T1000 (cell line): ENCODE measurements around the gene OSBPL9.

Experiments
- DNase-seq: peaks from one replicate; lab custom pipeline; 2025; ENCODE audit warnings: mixed read lengths; lab: John Stamatoyannopoulos, UW

OSBPL9 gene, protein sequence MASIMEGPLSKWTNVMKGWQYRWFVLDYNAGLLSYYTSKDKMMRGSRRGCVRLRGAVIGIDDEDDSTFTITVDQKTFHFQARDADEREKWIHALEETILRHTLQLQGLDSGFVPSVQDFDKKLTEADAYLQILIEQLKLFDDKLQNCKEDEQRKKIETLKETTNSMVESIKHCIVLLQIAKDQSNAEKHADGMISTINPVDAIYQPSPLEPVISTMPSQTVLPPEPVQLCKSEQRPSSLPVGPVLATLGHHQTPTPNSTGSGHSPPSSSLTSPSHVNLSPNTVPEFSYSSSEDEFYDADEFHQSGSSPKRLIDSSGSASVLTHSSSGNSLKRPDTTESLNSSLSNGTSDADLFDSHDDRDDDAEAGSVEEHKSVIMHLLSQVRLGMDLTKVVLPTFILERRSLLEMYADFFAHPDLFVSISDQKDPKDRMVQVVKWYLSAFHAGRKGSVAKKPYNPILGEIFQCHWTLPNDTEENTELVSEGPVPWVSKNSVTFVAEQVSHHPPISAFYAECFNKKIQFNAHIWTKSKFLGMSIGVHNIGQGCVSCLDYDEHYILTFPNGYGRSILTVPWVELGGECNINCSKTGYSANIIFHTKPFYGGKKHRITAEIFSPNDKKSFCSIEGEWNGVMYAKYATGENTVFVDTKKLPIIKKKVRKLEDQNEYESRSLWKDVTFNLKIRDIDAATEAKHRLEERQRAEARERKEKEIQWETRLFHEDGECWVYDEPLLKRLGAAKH

GRCh38 chr1:51616903-51617708 is at the start of gene OSBPL9:
OSBPL9 (plus strand) TSS chr1:51617092; CDS start chr1:51617111, 19 bp downstream.
- peak; percentile 94 for DNase-seq

DNA sequence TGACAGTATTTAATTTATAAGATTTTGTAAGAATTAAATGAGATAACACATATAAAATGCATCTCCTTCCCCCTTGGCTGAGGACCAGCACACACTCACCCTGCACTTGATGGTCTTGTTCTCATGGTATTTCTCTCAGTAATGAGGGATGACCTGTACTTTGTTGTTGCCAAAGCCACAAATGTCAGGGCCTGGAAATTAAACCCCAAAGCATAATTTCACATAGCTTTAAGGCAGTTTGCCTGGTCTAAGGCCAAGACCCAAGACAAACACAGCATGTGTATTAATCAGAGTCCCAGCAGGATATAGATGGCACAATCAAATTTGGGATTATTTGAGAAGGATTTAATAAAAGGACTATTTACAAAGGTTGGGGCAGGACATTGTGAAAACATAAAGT is 49.2 kb upstream of the OSBPL9 start:
- DNase-seq = peak; percentile 74

DNA sequence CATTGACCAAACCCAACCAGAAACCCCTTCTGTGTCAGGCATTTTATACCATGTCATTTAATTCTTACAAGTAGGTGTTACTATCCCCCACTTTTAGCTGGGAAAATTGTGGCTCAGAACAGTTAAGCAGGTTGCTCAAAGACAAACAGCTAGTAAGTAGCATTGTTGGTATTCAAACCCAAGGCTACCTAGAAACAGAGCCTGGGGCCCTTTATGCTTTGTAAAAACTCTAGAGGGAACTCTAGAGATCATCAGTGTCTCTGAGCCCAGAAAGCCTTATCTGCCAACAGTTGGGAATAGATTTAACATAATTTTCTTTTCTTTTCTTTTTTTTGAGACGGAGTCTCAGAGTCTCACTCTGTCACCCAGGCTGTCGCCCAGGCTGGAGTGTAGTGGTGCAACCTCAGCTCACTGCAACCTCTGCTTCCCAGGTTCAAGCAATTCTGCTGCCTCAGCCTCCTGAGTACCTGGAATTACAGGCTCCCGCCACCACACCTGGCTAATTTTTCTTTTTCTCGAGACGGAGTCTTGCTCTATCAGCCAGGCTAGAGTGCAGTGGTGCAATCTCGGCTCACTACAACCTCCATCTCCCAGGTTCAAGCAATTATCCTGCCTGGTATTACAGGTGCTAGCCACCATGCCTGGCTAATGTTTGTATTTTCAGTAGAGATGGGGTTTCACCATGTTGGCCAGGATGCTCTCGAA is 48.5 kb upstream of the OSBPL9 start:
- DNase-seq = no peak

DNA sequence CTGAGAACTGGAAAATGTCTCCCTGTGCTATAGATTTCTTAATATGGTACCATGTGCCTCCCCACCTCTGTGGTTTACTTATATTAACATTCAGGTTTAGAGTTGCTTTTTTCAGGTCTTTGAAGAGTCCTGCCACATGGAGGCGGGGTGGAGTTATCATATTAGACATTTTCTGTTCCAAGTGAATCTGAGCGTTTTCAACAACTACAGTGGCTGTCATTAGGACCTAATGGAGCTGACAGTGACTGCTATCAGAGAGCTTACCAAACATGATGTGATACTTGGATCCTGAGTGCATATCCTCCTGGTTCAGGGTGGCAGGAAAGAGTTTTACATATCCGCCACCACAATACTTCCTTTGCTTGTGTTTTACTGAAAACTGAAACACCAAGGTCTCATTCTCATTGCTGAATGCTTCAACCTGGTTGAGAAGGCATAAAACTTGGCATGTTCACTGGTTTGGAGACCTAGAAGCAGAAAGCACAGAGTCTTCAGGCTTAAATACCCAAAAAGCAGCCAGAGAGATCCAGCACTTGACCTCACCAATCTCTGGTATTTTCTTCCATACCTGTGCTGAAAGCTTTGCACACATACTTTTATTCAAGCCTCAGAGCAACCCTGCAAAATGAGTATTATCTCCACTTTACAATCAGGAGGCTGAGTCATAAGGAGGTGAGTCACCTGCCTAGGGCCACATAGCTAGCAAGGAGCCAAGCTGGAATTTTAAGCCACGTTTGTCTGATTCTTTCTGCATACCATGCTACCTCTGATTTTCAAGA is 47.4 kb upstream of the OSBPL9 start:
- peak; percentile 78 for DNase-seq

DNA sequence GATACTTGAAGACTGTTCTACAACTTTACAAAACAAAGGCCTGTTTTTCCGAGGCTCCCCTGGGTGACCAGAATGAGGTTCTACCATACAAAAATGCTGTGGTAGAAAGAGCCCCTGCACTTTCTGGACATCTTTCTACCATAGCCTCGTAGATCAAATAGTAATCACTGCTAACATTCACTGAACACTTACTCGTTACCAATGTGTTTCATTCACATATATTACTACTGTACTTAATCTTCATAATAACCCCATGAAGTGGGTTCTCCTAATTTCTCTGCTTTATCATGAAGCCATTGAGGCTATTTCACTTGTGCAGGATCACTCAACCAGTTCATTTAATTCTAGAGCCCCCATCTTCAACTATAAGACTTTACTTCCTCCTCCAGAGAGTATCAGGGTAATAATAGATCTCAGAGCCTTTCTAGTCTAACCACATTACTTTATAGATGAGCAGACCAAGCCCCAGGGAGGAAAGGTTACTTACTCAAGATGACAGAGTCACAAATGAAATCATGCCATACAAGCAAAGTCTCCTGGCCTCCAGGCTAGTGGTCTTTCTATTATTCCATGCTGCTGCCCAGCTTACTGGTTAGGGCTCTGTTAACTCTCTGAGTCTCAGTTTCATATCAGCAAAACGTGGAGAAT is 46.7 kb upstream of the OSBPL9 start:
- DNase-seq = no peak

- no peak for DNase-seq
Observed at GRCh38 chr1:51572365-51572764, 44.5 kb upstream of the OSBPL9 start.

- no peak for DNase-seq
Observed at GRCh38 chr1:51574796-51575195, 42.1 kb upstream of the OSBPL9 start.

GRCh38 chr1:51575406-51576084 is 41.3 kb upstream of the OSBPL9 start:
- peak; percentile 58 for DNase-seq

DNA sequence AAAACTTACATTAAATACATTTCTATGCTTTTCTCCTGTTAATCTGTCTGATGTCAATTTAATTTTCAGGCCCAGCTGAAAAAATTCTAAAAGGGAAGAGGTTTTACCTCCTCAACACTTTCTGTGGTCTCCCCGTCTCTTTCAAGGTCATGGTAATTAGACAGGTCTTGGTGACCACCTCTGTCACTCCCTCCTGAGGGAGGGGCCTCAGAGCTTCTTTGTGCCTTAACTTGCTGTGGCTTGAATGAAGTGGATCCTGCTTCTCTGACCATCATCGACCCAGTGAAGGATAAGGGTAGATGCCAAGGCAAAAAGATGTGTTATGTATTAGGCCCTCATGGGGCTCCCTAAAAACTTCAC is 40.8 kb upstream of the OSBPL9 start:
- DNase-seq = no peak

GRCh38 chr1:51576923-51577322 is 40.0 kb upstream of the OSBPL9 start:
- no peak for DNase-seq

- DNase-seq = no peak
Observed at GRCh38 chr1:51578383-51579109, 38.3 kb upstream of the OSBPL9 start.

DNA sequence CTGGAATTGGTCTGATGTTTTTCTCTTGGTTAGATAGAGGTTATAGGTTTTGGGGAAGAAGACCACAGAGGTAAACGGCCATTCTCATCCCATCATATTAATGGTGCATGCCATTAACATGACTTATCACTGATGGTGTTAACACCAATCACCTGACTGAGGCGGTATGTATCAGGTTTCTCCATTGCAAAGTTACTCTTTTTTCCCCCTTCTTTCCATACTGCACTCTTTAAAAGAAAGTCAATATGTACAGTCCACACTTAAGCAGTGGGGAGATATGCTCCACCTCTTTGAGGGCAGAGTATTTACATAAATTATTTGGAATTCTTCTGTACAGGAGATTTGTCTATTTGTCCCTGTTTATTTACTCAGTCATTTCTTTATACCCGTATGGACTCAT is 35.7 kb upstream of the OSBPL9 start:
- DNase-seq = no peak

- peak; percentile 23 for DNase-seq
Observed at GRCh38 chr1:51583532-51583931, 33.4 kb upstream of the OSBPL9 start.

DNA sequence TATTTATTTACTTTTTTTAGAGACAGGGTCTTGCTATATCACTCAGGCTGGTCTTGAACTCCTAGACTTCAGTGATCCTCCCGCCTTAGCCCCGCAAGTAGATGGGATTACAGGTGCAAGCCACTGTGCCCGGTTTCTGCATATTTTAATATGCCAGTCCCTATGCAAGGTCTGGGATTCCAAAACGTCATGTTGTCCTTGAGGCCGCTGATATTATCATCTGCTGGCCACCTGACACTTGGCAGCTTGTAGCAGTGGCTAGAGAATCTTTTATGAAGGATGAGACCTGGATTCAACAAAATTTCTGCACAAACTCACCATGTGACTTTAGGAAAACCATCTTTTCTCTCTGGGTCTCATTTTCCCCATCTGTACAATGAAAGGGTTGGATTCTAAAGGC is 32.9 kb upstream of the OSBPL9 start:
- DNase-seq = no peak

- no peak for DNase-seq
Observed at GRCh38 chr1:51592711-51593110, 24.2 kb upstream of the OSBPL9 start.

GRCh38 chr1:51594716-51595115 is 22.2 kb upstream of the OSBPL9 start:
- DNase-seq = no peak

- no peak for DNase-seq
Observed at GRCh38 chr1:51600529-51600928, 16.4 kb upstream of the OSBPL9 start.

DNA sequence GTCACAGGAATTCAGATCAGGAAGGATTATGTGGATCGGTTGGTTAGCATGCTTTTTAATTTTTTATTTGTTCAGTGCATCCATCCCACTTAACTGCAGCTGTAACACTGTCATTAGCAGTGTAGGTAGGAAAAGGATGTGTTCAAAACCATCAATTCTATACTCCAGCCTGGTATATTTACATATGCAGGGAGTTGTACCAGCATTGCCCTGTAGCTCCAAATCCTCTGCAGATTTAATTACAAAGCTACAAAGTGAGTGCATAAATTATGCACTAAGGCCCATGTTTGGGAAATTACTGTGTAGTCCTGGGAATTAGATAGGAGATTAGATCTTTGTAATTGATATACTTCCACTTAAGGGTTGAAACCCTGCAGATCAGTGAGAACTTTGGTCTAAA is 15.9 kb upstream of the OSBPL9 start:
- DNase-seq = no peak

- no peak for DNase-seq
Observed at GRCh38 chr1:51605961-51606723, 10.8 kb upstream of the OSBPL9 start.
